ENCODE measurements around the gene FTL. TPM values are rescaled to one million over a fixed set of nuclear protein-coding genes. Genes with fewer than 3 reads are reported as not detected.

The FTL gene
- total and polyA plus RNA-seq, 4 donors, result 2,880 to 22,369 (median 12,158) TPM

DNA sequence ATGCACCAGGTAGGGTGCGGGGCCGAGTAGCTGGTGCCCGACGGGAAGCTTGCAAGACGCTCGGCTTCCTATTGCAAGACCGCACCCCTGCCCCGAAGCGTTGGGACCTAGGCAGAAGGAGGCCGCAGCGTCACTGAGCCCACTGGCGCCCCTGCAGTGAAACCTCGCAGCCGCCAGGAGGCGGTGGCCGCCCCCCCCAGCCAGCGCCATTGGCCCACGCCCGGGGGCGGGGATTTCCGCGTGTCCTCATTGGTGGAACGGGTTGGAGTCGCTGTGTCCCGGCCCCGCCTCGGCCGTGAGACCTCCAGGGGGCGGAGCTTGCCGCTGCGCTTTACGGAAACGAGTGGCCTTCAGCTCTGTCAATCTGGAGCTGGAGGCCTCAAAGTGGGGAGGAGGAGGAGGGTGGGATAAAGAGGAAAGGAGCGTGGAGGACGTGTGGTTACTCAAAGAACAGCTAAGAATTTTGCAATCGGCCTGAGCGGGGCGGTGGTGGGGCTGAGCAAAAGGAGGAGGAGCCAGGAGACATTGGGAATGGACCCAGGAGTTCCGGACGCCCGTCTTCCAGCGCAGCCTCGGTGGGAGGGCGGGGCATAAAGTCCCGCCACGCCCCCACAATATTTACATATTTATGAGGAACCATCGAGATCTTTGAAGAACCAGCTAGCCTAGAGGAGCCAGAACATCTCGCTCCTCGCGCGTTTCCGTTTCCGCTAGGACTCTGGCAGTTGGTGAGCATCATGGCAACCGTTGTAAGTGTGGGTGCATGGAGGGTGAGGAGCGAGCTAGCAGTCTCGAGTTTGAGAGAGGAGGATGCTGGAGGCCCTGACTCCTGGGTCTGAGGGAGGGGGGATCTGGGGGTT, 28.3 kb downstream of the FTL start, which contains the start of the genes GYS1 and RUVBL2:
Gene GYS1 (minus strand): TSS at position 135 of the 860 bp plus-strand sequence. CDS start 197 bp downstream, outside the sequence.
Gene RUVBL2 (plus strand): TSS at position 713 of the 860 bp plus-strand sequence. CDS start 25 bp downstream, at position 738.
- Histone ChIP-seq H3K27ac (ENCODE audit: low read depth in 1 of 2, low read length in 1 of 2) (peak within 1 kb of the TSS; percentile 96), H3K4me1 (ENCODE audit: control insufficient read depth in 5 of 5, insufficient read depth in 5 of 5, low read length in 5 of 5) (peaks cover 4 to 22% (median 10%) of the 10 kb centered on the region in 5 donors), H3K9ac (ENCODE audit: insufficient read depth in 1 of 2, low read length in 2 of 2) (peak within 1 kb of the TSS; percentile 85 to 89), H3K36me3 (ENCODE audit: control insufficient read depth in 4 of 4, insufficient read depth in 4 of 4, low read length in 4 of 4) (peaks cover 0 to 14% (median 3%) of the 10 kb centered on the region in 4 donors), H3K4me3 (peak within 1 kb of the TSS; percentile 76), H3K9me3 (ENCODE audit: control insufficient read depth in 4 of 4, insufficient read depth in 3 of 4, low read length in 3 of 4) (no peaks in the 10 kb centered on the region), H3K27me3 (ENCODE audit: control insufficient read depth in 3 of 3, insufficient read depth in 3 of 3, low read length in 2 of 3) (no peaks in the 10 kb centered on the region)
- TF ChIP-seq, protein P1, sequence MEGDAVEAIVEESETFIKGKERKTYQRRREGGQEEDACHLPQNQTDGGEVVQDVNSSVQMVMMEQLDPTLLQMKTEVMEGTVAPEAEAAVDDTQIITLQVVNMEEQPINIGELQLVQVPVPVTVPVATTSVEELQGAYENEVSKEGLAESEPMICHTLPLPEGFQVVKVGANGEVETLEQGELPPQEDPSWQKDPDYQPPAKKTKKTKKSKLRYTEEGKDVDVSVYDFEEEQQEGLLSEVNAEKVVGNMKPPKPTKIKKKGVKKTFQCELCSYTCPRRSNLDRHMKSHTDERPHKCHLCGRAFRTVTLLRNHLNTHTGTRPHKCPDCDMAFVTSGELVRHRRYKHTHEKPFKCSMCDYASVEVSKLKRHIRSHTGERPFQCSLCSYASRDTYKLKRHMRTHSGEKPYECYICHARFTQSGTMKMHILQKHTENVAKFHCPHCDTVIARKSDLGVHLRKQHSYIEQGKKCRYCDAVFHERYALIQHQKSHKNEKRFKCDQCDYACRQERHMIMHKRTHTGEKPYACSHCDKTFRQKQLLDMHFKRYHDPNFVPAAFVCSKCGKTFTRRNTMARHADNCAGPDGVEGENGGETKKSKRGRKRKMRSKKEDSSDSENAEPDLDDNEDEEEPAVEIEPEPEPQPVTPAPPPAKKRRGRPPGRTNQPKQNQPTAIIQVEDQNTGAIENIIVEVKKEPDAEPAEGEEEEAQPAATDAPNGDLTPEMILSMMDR (IDR thresholded peaks at IDR 0.05; ENCODE audit: control extremely low read depth, extremely low read depth), result peak; percentile 78
- WGBS, 2 donors, result 0% methylated on average over 51 to 56 of the region's 56 CpGs
- ATAC-seq (ENCODE audit: insufficient read depth, low FRiP score), result peak; percentile 95
- DNase-seq, result peak; percentile 100

DNA sequence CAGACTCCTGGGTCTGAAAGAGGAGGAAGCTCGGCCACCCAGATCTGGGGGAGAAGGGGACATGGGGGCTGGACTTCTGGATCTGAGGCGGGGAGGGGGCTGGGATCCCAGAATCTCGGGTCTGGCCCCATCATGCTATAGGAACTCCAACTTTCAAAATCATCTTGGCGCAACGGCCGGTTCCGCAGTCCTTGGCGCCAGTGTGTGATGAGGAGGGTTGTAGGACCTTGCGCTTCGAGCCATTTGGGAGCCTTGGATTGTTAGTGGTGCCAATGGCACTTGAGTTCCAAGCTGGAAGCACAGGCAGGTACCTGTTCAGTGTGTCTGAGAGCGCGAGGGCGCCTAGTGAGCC, 28.9 kb downstream of the FTL start:
- Histone ChIP-seq H3K4me3 (peak overlapping the region; percentile 63), H3K4me1 (ENCODE audit: control insufficient read depth in 5 of 5, insufficient read depth in 5 of 5, low read length in 5 of 5) (peaks cover 4 to 22% (median 10%) of the 10 kb centered on the region in 5 donors), H3K36me3 (ENCODE audit: control insufficient read depth in 4 of 4, insufficient read depth in 4 of 4, low read length in 4 of 4) (peaks cover 0 to 10% (median 2%) of the 10 kb centered on the region in 4 donors), H3K9me3 (ENCODE audit: control insufficient read depth in 4 of 4, insufficient read depth in 3 of 4, low read length in 3 of 4) (no peaks in the 10 kb centered on the region), H3K27me3 (ENCODE audit: control insufficient read depth in 3 of 3, insufficient read depth in 3 of 3, low read length in 2 of 3) (no peaks in the 10 kb centered on the region), H3K27ac (ENCODE audit: low read depth in 1 of 2, low read length in 1 of 2) (peak overlapping the region; percentile 27 to 85), H3K9ac (ENCODE audit: insufficient read depth in 1 of 2, low read length in 2 of 2) (peak overlapping the region; percentile 63 to 77)
- ATAC-seq (ENCODE audit: insufficient read depth, low FRiP score), result no peak
- no peak for DNase-seq
- 2% methylated on average over 13 of the region's 13 CpGs for WGBS, 2 donors
- TF ChIP-seq, protein P1 (IDR thresholded peaks at IDR 0.05; ENCODE audit: control extremely low read depth, extremely low read depth), result no peak

- DNase-seq, result no peak
- H3K9me3 ChIP-seq (ENCODE audit: control insufficient read depth in 4 of 4, insufficient read depth in 3 of 4, low read length in 3 of 4), result no peaks in the 10 kb centered on the region
- peaks cover 0 to 3% (median under 1%) of the 10 kb centered on the region in 4 donors for H3K36me3 ChIP-seq (ENCODE audit: control insufficient read depth in 4 of 4, insufficient read depth in 4 of 4, low read length in 4 of 4)
- TF ChIP-seq, protein P1 (IDR thresholded peaks at IDR 0.05; ENCODE audit: control extremely low read depth, extremely low read depth), result no peak
- H3K27me3 ChIP-seq (ENCODE audit: control insufficient read depth in 3 of 3, insufficient read depth in 3 of 3, low read length in 2 of 3), result no peaks in the 10 kb centered on the region
- H3K4me3 ChIP-seq, result no peak overlapping the region
- 70 to 86% methylated on average over 5 of the region's 5 CpGs for WGBS, 2 donors
- peaks cover 0 to 11% (median 4%) of the 10 kb centered on the region in 5 donors for H3K4me1 ChIP-seq (ENCODE audit: control insufficient read depth in 5 of 5, insufficient read depth in 5 of 5, low read length in 5 of 5)
- H3K9ac ChIP-seq (ENCODE audit: insufficient read depth in 1 of 2, low read length in 2 of 2), result no peak overlapping the region
- H3K27ac ChIP-seq (ENCODE audit: low read depth in 1 of 2, low read length in 1 of 2), result no peak overlapping the region
- no peak for ATAC-seq (ENCODE audit: insufficient read depth, low FRiP score)
Observed at GRCh38 chr19:48997972-48998371, 32.9 kb downstream of the FTL start.

Data from lung (tissue), 12 donors.